GM21528 (cell line): ENCODE measurements around the gene KRT3.

Experiments
- ATAC-seq: cut with Tn5 transposase; IDR thresholded peaks from one replicate; pipeline ENCODE4 v1.9.1; 2021; ENCODE audit warnings: mild to moderate bottlenecking, moderate library complexity; ENCODE audit not compliant: unreplicated experiment, low FRiP score

The KRT3 gene

GRCh38 chr12:52828156-52828555 is 32.2 kb upstream of the KRT3 start:
- ATAC-seq, result no peak

GRCh38 chr12:52827499-52828090 is 31.7 kb upstream of the KRT3 start:
- no peak for ATAC-seq

GRCh38 chr12:52826611-52827498 is 30.9 kb upstream of the KRT3 start:
- ATAC-seq, result no peak

GRCh38 chr12:52825961-52826360 is 30.0 kb upstream of the KRT3 start:
- ATAC-seq, result no peak

GRCh38 chr12:52824741-52825410 is 29.0 kb upstream of the KRT3 start:
- ATAC-seq, result no peak

GRCh38 chr12:52823761-52824450 is 28.0 kb upstream of the KRT3 start:
- ATAC-seq, result no peak

GRCh38 chr12:52822771-52823510 is 27.0 kb upstream of the KRT3 start:
- no peak for ATAC-seq

GRCh38 chr12:52821826-52822660 is 26.1 kb upstream of the KRT3 start:
- ATAC-seq, result no peak

- ATAC-seq, result no peak
Measured at GRCh38 chr12:52821071-52821730, 25.3 kb upstream of the KRT3 start.

- ATAC-seq, result no peak
Measured at GRCh38 chr12:52820521-52820920, 24.6 kb upstream of the KRT3 start.

- ATAC-seq, result no peak
Measured at GRCh38 chr12:52819731-52820510, 24.0 kb upstream of the KRT3 start.

- ATAC-seq, result no peak
Measured at GRCh38 chr12:52818887-52819420, 23.0 kb upstream of the KRT3 start.

- ATAC-seq, result no peak
Measured at GRCh38 chr12:52818388-52818787, 22.5 kb upstream of the KRT3 start.

- ATAC-seq, result no peak
Measured at GRCh38 chr12:52817699-52818238, 21.9 kb upstream of the KRT3 start.

- no peak for ATAC-seq
Measured at GRCh38 chr12:52817003-52817698, 21.2 kb upstream of the KRT3 start.

- ATAC-seq, result no peak
Measured at GRCh38 chr12:52815676-52816588, 20.0 kb upstream of the KRT3 start.
